Activated CD4-positive, alpha-beta T cell treated with anti-CD3 and anti-CD28 coated beads, Interleukin-2, Interleukin-4, amounts not matched to agents 100 ng/mL and 50 ng/mL, durations not matched to agents 16 hours and 8 hours (primary cell): ENCODE measurements around the gene BECN2.

ENCODE experiments used
- DNase-seq: peaks from one replicate; pipeline ENCODE4 v3.0.0-alpha.2; 2020; ENCODE audit warnings: low spot score

The BECN2 gene, protein sequence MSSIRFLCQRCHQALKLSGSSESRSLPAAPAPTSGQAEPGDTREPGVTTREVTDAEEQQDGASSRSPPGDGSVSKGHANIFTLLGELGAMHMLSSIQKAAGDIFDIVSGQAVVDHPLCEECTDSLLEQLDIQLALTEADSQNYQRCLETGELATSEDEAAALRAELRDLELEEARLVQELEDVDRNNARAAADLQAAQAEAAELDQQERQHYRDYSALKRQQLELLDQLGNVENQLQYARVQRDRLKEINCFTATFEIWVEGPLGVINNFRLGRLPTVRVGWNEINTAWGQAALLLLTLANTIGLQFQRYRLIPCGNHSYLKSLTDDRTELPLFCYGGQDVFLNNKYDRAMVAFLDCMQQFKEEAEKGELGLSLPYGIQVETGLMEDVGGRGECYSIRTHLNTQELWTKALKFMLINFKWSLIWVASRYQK

DNA sequence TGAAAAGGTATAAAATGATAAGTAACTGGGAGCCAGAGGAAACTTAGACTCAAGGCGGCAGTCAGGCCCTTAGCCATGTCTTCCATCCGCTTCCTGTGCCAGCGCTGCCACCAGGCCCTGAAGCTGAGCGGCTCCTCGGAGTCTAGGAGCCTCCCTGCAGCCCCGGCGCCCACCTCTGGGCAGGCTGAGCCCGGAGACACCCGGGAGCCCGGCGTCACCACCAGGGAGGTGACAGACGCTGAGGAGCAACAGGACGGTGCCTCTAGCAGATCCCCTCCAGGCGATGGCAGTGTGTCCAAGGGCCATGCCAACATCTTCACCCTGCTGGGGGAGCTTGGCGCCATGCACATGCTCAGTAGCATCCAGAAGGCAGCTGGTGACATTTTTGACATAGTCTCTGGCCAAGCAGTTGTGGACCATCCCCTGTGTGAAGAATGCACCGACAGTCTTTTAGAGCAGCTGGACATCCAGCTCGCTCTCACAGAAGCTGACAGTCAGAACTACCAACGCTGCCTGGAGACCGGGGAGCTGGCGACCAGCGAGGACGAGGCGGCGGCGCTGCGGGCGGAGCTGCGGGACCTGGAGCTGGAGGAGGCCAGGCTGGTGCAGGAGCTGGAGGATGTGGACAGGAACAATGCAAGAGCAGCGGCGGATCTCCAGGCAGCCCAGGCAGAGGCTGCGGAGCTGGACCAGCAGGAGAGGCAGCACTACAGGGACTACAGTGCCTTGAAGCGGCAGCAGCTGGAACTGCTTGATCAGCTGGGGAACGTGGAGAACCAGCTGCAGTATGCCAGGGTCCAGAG, at the start of gene BECN2:
TSS of gene BECN2 (plus strand) at position 76 of the 803 bp plus-strand sequence. CDS start at position 76, 0 bp downstream.
- no peak for DNase-seq

DNA sequence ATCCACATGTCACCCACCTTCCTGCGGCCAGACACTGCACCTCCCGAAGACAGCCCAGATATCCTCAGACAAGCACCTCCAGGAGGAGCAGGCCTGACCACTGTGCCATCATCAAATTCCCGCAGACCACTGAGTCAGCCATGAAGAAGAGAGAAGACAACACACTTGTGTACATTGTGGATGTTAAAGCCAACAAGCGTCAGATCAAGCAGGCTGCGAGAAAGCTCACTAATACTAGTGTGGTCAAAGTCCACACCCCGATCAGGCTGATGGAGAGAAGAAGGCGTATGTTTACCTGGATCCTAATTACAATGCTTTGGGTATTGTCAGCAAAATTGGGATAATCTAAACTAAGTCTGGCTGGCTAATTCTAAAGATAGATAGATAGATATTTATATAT, 41.4 kb upstream of the BECN2 start:
- DNase-seq: no peak

DNA sequence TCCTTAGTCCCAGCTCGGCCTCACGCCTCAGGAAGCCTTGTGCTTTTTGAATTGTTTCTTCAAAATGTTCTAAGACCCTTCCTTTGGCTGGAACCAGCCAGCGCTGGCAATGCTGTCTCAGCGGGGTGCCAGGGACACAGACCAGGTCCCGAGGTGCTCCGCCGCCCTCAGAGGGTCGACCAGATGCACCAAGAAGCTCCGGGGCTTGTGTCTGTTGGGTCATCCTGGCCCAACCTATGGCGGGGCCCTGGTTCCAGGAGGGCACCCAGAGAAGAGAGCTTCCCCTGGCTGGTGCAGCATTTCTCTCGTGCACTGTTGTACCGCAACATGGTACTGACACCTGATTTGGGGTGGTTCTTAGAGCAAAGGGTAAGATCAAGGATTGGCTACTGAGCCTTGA, 40.1 kb upstream of the BECN2 start:
- DNase-seq: no peak

DNA sequence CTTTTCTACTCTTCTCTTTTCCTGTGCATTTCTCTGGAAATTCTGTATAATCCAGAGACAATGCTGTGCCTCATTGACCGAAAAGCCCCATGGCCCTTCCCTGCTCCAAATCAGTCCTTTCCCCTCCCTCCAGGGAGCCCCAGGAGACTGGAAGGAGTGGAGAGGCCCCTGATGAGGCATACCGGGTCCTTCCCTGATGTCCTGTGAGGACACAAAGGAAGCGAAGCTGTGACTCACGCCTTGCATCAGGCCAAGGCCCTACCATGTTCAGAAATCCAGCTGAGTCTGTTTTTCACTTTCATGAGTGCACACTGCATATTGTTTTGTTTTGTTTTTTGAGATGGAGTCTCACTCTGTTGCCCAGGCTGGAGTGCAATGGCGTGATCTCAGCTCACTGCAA, 38.7 kb upstream of the BECN2 start:
- no peak for DNase-seq

DNA sequence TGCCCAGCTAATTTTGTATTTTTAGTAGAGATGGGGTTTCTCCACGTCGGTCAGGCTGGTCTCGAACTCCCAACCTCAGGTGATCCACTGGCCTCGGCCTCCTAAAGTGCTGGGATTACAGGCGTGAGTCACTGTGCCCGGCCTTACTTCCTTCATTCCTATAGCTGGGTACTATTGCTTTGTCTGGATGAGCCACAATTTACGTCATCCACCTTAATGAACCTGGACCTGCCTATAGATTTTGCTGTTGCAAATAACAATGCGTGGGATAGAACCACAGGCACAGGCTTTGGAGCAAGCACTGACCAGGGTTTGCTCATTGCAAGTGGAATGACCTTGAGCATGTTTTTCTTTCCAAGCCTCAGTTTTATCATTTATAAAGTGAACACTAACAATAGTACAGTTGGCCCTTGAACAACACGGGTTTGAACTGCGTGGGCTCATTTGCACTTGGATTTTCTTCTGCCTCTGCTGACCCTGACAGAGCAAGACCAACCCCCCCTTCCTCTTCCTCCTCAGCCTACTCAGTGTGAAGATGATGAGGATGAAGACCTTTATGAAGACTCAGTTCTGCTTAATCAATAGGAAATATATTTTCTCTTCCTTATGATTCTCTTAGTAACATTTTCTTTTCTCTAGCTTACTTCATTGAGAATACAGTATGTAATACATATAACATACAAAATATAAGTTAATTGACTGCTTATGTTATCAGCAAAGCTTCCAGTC, 33.3 kb upstream of the BECN2 start:
- no peak for DNase-seq

DNA sequence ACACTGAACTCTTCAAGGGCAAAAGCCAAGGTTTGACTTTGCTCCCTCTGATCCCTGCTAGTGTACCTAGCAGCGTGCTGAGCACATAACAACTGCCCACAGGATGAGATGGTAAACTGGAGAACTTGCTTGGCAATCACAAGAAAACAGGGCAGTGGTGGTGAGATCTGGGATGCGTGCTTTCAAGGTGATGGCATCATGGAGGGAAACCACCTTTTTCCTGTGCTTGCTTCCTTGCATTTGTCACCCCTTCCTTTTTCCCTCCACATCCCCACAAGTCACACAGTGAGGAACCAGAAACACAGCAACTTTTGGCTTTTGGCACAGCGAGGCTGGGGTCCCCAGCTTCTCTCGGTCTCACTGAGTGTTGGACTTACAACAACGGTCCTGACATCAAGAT, 31.4 kb upstream of the BECN2 start:
- no peak for DNase-seq

DNA sequence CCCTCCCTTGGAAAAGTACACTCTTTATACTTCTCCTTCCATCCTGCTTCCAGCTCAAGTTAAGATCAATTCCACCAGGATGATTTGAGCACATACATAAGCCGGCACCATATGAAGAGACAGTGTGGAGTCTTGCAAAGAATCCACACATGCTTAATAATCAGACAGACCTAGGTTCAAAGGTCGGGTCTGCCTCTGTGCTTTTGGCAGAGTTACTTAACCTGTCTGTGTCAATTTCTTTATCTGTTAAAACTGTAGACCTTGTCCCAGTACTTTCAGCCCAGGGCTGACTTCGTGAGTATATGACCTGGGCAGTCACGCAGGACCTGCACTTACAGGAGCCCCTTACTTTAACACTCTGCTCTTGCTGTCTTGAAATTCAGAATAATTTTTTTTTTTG, 30.2 kb upstream of the BECN2 start:
- no peak for DNase-seq

DNA sequence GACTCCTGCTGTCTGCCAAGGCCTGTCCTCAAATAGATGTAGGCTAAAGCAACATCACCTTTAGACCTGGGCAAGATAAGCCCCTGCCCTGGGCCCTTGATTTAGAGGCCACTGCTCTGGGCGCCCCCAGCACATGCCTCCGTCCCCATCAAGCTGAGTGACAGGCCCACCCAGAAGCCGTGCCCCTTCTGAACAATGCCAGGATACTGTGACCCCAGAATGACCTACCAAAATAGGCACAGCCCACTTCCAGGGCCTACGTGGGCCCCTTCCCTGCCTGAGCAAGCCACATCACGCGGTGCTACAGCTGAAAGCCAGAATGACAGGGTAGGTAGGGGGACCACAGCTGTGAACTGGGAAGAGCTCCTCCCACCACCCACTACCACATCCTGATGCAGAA, 24.7 kb upstream of the BECN2 start:
- no peak for DNase-seq

DNA sequence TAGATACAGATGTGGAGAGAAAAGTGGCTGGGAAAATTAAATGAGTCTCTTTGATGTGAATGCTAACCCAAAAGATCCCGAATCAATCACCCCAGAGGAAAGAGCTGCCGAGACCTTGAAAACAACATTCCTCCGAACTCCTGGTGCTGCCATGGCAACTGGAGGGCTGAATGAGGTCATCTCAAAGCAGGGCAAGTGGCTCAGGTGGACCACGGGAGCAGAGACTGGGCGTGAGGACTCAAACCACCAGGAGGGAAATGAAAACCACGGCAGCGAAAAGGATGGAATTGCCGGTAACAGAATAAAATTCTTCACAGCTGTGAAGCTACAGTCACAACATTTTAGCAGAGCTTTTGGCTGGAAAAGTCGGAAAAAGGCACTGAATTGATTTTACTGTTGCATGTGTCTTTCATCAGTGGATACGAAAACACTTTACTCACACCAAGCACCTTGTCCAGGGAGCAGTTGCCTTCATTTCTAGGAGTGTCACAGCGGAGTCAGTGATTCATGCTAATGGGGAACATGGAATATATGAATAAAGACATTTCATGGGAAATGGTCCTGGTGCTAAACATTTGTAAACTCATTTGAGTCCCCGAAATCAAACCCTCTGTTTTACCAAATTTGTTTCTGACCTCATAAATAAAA, 23.2 kb upstream of the BECN2 start:
- no peak for DNase-seq

DNA sequence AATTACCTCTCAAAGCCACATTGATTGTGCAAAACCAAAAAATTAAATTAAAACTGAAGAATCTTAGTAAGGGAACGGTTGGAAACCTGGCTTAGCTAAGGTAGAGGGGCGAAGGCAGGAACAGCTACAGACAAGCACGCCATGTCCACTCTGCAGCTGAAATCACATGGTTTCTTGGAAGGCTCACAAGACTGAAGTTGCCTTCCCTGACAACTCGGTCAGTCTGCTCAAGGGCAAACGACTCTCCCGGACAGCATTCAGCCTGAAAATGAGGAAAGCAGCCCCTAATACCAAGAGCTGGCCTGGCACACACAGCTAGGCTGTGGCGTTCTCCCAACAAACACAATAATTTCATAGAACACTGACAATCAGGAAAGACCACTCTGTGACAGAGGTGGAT, 22.7 kb upstream of the BECN2 start:
- DNase-seq: no peak

DNA sequence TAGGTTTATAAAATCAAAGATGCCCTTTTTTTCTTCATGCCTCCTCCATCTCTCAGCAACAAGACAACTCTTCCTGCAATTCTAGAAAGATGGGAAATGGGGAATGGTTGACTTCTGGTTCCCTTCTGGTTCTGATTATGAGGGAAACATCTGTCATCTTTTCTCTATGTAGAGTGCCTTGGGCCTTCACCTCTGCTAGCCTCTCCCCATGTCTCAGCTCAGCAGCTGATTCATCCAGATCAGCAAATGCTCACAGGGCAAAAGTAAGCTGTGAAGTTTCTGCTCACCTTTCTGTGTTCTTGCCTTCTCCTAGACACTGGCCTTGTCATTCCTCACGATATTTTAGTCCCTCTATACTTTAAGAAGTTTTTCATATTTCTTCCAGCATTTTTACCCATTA, 17.8 kb upstream of the BECN2 start:
- no peak for DNase-seq

DNA sequence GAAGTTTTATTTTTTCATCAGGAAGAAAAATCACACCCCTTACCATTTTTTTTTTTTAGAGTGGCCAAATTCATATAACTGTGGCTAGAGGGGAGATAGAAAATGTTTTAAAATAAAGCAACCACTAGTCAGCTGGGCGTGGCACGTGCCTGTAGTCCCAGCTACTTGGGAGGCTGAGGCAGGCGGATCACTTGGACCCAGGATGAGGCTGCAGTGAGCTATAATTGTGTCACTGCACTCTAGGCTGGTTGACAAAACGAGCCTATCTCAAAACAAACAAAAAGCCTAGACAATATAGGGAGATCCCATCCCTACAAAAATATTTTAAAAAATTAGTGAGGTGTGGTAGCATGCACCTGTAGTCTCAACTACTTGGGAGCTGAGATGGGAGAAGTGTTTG, 14.8 kb upstream of the BECN2 start:
- no peak for DNase-seq

DNA sequence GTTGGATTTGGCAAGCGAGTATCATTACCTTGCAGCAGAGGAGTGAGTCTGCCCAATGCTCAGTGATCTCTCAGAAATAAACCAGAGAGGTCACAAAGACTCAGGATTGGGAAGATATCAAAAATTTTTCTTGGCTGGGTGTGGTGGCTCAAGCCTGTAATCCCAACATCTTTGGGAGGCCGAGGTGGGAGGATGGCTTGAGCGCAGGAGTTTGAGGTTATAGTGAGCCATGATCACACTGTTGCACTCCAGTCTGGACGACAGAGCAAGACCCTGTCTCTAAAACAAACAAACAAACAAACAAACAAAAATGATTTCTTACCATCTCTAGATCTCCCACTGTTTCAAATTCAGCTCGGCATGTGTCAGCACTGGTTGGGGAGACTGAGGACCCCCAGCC, 13.3 kb upstream of the BECN2 start:
- DNase-seq: no peak

DNA sequence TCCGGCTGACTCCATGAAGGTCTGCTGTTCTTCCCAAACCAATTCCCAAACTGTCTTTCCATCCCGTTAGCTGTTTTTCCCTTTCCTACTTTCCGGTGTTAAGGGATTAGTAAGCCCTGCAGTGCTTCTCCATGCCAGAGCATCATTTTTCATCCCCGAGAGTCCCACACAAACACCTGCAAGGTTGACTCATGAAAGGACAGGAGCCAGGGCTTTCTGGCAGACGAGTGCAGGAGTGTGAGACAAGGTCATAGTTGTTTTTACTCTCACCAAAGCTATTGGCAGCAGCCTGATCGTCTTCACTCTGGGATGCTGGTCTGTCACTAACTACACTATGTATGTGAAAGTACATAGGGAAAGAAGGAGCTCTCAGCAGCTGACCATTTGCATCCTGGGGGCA, 10.2 kb upstream of the BECN2 start:
- no peak for DNase-seq

DNA sequence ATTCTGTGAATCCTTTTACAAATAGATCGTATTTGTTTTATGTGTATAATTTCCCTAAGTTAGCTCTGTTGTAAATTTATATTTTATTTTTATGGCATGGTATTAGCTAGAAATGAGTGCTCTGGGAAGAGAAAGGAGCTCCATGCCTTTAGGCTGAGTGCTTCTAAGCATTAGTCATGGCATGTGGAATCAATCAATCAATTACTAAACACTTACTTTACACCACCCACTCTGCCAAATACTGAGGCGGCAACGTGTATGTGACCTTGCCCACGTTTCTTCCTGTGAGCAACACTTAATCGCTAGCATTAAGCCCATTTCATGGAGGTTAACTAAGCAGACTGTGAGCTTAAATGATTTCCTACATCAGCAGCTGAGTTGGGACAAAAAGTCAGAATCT, 7.2 kb upstream of the BECN2 start:
- DNase-seq: no peak

DNA sequence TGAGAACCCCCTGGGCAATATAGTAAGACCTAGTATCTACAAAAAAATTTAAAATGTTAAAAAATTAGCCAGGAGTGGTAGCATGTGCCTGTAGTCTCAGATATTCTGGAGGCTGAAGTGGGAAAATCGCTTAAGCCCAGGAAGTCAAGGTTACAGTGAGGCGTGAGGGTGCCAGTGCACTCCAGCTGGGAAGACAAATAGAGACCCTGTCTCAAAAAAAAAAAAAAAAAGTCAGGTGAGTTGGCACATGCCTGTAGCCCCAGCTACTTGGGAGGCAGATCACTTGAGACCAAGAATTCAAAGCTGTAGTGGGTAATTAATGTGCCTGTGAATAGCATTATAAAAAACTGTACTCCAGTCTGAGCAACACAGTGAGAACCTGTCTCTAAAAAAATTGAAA, 4.6 kb downstream of the BECN2 start:
- no peak for DNase-seq

DNA sequence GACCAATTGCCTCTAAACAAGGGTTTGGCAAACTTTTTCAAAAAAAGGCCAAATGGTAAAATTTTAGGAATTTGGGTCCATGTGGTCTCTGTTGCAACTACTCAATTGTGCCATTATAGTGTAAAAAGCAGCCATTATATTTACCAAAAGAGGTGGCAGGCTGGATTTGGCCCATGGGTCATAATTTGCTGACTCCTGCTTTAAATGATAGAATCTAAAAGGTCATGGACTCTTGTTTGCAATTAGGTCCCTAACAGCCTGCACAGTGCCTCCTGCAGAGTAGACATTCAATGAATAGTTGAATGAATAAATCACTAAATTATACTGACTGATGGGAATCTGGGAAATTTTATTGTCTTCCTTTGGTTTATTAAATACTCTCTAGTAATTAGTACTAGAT, 6.2 kb downstream of the BECN2 start:
- no peak for DNase-seq

DNA sequence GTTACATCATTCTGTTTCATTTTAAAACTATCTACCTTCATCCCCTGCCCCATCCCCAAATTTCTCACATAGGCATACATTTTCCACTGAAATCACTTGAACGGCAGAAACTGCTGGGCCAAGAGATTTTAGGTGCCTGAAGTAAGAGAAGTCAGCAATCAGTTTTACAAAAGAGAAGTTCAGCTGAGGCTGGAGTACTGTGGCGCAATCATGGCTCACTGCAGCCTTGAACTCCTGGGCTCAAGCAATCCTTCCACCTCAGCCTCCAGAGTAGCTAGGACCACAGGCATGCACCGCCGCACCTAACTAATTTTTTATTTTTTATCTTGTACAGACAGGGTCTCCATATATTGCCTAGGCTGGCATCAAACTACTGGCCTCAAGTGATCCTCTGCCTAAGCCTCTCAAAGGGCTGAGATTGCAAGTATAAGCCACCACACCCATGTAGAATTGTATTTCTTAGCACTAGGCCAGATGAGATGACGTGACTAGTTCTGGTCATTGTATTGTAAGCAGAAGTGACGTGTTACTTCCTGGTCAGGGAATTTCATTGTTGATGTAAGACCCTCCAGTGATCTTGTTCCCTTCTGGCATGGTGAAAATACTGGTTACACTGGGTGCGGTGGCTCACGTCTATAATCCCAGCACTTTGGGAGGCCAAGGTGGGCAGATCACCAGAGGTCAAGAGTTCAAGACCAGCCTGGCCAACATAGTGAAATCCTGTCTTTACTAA, 7.1 kb downstream of the BECN2 start:
- no peak for DNase-seq

DNA sequence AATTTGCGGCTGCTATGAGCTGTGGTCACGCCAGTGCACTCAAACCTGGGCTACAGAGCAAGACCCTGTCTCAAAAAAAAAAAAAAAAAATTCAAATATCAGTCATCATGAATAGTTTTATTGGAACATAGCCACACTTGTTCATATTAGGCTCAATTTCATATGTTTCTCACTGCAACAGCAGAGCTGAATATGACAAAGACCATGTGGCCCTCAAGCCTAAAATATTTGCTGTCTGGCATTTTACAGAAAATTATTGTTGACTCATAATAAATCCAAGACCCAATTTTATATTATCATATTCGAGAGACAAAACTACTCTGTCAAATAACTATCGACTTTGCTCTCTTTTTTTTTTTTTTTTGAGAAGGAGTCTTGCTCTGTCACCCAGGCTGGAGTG, 11.0 kb downstream of the BECN2 start:
- DNase-seq: no peak

DNA sequence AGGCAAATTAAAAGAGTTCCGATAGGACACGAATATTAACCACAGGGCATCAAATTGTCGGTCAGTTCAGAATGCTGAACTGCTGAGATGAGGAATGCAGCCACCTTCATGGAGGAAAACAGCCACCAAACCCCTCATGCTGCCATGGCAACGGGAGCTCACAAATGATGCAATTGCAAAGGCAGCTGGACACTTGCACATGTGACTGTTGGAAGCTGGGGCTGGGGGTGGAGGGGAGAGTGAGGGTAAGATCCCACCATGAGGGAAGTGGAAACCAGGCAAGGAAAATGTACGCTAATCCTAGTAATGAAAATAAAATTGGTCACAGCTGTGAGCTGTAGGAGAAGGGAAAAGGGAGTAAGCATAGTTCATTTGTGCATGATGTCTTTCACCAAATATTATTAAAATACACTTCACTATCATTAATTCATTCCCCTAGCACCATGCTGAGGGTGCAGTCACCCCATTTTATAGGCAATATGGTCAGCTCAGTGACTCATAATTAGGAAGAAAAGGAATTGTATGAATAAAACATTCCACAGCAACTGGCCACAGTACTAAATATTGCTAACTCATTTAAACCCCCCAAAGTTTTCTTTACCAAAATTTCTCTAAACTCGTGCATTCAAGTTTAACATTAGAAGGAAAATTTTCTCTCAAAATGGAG, 15.3 kb downstream of the BECN2 start:
- DNase-seq: no peak

DNA sequence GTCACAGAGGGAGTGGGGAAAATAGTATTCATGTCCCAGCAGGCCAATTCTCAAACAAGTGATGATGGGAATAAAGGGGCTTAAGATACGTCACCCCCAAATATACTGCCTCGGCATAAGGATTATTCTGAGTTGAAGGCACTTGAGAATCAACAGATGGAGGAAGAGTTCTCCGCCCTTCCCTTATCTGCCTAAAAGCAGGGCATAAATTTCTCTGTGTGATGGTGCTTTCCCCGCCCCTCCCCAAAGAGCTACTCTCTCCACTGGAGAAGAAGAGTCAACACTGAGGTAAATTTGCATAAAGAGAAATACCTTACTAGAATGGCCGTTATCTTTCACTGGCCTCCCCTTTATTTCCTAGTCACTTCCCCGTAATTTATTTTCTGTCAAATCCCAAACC, 18.7 kb downstream of the BECN2 start:
- no peak for DNase-seq
